Measurements from ENCODE around the gene MXD1. TPM values are rescaled to one million over a fixed set of nuclear protein-coding genes. Genes with fewer than 3 reads are reported as not detected.
A peak's percentile ranks its signal among the peaks of the same experiment; 100 is the strongest.

Gene MXD1
- total RNA-seq, 3 donors from 2014 or later: 98.6 to 202 (median 122) TPM

GRCh38 chr2:69934614-69934908 lies 19.7 kb downstream of the MXD1 start:
- Histone ChIP-seq H3K9me3 (no peaks in the 10 kb centered on the region), H3K36me3 (ENCODE audit: low read depth) (peaks cover 21% of the 10 kb centered on the region), H3K4me1 (ENCODE audit: low read depth) (peaks cover 7% of the 10 kb centered on the region), H3K4me3 (no peak overlapping the region)
- no peak for ATAC-seq
- intact Hi-C loops (cut with DNase I, micrococcal nuclease): no loop called here
- no peak for TF ChIP-seq CTCF (IDR thresholded peaks at IDR 0.05)
- DNase-seq: no peak

DNA sequence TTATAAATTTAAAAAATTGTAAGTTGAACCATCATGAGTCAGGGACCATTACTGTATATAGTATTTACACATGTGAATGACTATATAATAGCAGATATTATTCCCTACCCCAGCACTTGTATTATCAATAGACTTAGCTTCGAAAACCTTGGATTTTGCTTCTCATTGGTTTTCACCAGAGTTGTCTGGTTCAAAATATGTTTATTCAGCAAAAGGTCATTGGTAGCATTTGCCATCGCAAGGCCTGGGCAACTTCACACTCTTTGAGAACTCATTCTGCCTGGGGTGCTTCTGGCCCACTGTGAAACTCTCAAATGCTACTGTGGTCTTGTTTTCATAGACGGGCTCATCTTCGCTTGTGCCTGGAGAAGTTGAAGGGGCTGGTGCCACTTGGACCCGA lies 20.1 kb downstream of the MXD1 start:
- peaks cover 21% of the 10 kb centered on the region for H3K36me3 ChIP-seq (ENCODE audit: low read depth)
- ATAC-seq (no peak), DNase-seq (no peak)
- TF ChIP-seq CTCF (IDR thresholded peaks at IDR 0.05): no peak
- H3K4me3 ChIP-seq: no peak overlapping the region
- intact Hi-C loops (cut with DNase I, micrococcal nuclease): no loop called here
- H3K9me3 ChIP-seq: no peaks in the 10 kb centered on the region
- peaks cover 7% of the 10 kb centered on the region for H3K4me1 ChIP-seq (ENCODE audit: low read depth)

DNA sequence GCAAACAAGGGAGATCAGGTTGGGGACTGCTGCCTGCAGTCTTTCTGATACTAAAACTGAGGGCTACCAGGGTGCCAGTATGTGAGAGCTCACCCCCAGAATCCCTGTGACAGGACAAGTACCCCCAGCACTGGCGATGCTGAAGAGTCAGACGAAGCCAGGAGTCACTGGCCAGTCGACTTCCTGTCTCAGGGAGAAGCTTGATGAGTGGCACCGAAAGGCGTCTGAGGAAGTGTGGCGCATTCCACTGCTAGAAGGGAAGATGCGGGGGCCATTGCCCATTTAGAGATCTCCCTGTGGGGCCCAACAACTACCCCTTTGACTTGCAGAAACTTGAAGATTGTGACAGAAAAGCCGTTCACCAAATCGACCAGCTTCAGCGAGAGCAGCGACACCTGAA lies 22.0 kb downstream of the MXD1 start:
- DNase-seq (no peak), ATAC-seq (no peak)
- H3K4me3 ChIP-seq: no peak overlapping the region
- peaks cover 7% of the 10 kb centered on the region for H3K4me1 ChIP-seq (ENCODE audit: low read depth)
- no peaks in the 10 kb centered on the region for H3K9me3 ChIP-seq
- no peak for TF ChIP-seq CTCF (IDR thresholded peaks at IDR 0.05)
- intact Hi-C loops (cut with DNase I, micrococcal nuclease): no loop called here
- H3K36me3 ChIP-seq (ENCODE audit: low read depth): peaks cover 21% of the 10 kb centered on the region

DNA sequence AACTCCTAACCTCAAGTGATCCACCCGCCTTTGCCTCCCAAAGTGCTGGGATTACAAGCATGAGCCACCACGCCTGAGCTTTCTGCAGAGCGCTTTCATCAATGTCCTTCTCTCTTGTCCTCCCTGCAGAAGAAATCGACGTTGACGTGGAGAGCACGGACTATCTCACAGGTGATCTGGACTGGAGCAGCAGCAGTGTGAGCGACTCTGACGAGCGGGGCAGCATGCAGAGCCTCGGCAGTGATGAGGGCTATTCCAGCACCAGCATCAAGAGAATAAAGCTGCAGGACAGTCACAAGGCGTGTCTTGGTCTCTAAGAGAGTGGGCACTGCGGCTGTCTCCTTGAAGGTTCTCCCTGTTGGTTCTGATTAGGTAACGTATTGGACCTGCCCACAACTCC lies 23.1 kb downstream of the MXD1 start:
- DNase-seq (no peak), ATAC-seq (no peak)
- no peak for TF ChIP-seq CTCF (IDR thresholded peaks at IDR 0.05)
- Histone ChIP-seq H3K36me3 (ENCODE audit: low read depth) (peaks cover 21% of the 10 kb centered on the region), H3K9me3 (no peaks in the 10 kb centered on the region), H3K4me3 (no peak overlapping the region), H3K4me1 (ENCODE audit: low read depth) (peaks cover 7% of the 10 kb centered on the region)
- intact Hi-C loops (cut with DNase I, micrococcal nuclease): no loop called here

GRCh38 chr2:69939722-69940121 lies 24.8 kb downstream of the MXD1 start:
- Histone ChIP-seq H3K4me1 (ENCODE audit: low read depth) (no peaks in the 10 kb centered on the region), H3K9me3 (no peaks in the 10 kb centered on the region), H3K36me3 (ENCODE audit: low read depth) (peaks cover 21% of the 10 kb centered on the region), H3K4me3 (no peak overlapping the region)
- DNase-seq (peak in 2 of 3 donors; percentile 31 to 47), ATAC-seq (peak; percentile 49)
- intact Hi-C loops (cut with DNase I, micrococcal nuclease): no loop called here
- TF ChIP-seq CTCF (IDR thresholded peaks at IDR 0.05): no peak

GRCh38 chr2:69940691-69941090 lies 25.8 kb downstream of the MXD1 start:
- peaks cover 17% of the 10 kb centered on the region for H3K36me3 ChIP-seq (ENCODE audit: low read depth)
- ATAC-seq (no peak), DNase-seq (no peak)
- no peak overlapping the region for H3K4me3 ChIP-seq
- intact Hi-C loops (cut with DNase I, micrococcal nuclease): no loop called here
- no peaks in the 10 kb centered on the region for H3K4me1 ChIP-seq (ENCODE audit: low read depth)
- TF ChIP-seq CTCF (IDR thresholded peaks at IDR 0.05): no peak
- H3K9me3 ChIP-seq: no peaks in the 10 kb centered on the region
